GM23338 (cell line): ENCODE results near the gene DTWD1. TPM values are rescaled to one million over a fixed set of nuclear protein-coding genes. Genes with fewer than 3 reads are reported as not detected.

ENCODE experiments used
- ATAC-seq: fragments of 200-7000 bp; cut with Tn5 transposase; 3 replicates; pipeline ENCODE4 v1.9.1; 2020
- DNase-seq: peaks from one replicate; pipeline ENCODE4 v3.0.0-alpha.2; 2015; ENCODE audit warnings: low spot score
- H2AFZ ChIP-seq: fragments of 200-600 bp; sonication (generic); 2 replicates; pipeline ENCODE4 v1.8.0; 2016; ENCODE audit warnings: antibody characterized with exemption, mild to moderate bottlenecking, moderate library complexity
- H3F3A ChIP-seq: fragments of 200-600 bp; sonication (generic); replicated peaks from 2 replicates; pipeline ENCODE4 v1.8.0; 2017; ENCODE audit warnings: antibody characterized with exemption, mixed run types, low read depth
- H3K27ac ChIP-seq: fragments of 200-600 bp; sonication (generic); 2 replicates; pipeline ENCODE4 v1.6.1; 2016; ENCODE audit warnings: low read depth
- H3K27me3 ChIP-seq: fragments of 200-600 bp; sonication (generic); 2 replicates; pipeline ENCODE4 v1.8.0; 2016; ENCODE audit warnings: mild to moderate bottlenecking, mixed run types, moderate library complexity; ENCODE audit not compliant: insufficient read depth
- H3K36me3 ChIP-seq: fragments of 200-600 bp; sonication (generic); 2 replicates; pipeline ENCODE4 v1.8.0; 2016; ENCODE audit warnings: mild to moderate bottlenecking; ENCODE audit not compliant: insufficient read depth
- H3K4me1 ChIP-seq: fragments of 200-600 bp; sonication (generic); 2 replicates; pipeline ENCODE4 v1.8.0; 2016; ENCODE audit warnings: mild to moderate bottlenecking, moderate library complexity; ENCODE audit not compliant: insufficient read depth
- H3K4me2 ChIP-seq: fragments of 200-600 bp; sonication (generic); 2 replicates; pipeline ENCODE4 v1.7.1; 2017; ENCODE audit warnings: mixed run types
- H3K4me3 ChIP-seq: fragments of 200-600 bp; sonication (generic); 2 replicates; pipeline ENCODE4 v1.6.1; 2016; ENCODE audit warnings: mixed run types
- H3K79me2 ChIP-seq: fragments of 200-600 bp; sonication (generic); replicated peaks from 2 replicates; pipeline ENCODE4 v1.8.0; 2017; ENCODE audit warnings: mild to moderate bottlenecking; ENCODE audit not compliant: insufficient read depth
- H3K9me2 ChIP-seq: fragments of 200-600 bp; sonication (generic); 2 replicates; pipeline ENCODE4 v1.8.0; 2017; ENCODE audit not compliant: insufficient read depth
- H4K20me1 ChIP-seq: fragments of 200-600 bp; sonication (generic); replicated peaks from 2 replicates; pipeline ENCODE4 v1.8.0; 2017; ENCODE audit warnings: mild to moderate bottlenecking; ENCODE audit not compliant: insufficient read depth
- H3K27ac Mint-ChIP-seq: 2 replicates; pipeline ENCODE4 v1.8.0; 2020; ENCODE audit warnings: inconsistent platforms, mild to moderate bottlenecking, moderate library complexity, mixed read lengths
- H3K27me3 Mint-ChIP-seq: 3 replicates; pipeline ENCODE4 v1.8.0; 2022; ENCODE audit warnings: low read depth, mild to moderate bottlenecking, moderate library complexity, mixed read lengths, inconsistent platforms; ENCODE audit not compliant: insufficient read depth, poor library complexity
- H3K36me3 Mint-ChIP-seq: 3 replicates; pipeline ENCODE4 v1.8.0; 2021; ENCODE audit warnings: low read depth, mild to moderate bottlenecking, inconsistent platforms, moderate library complexity, mixed read lengths
- H3K4me1 Mint-ChIP-seq: 3 replicates; pipeline ENCODE4 v1.8.0; 2020; ENCODE audit warnings: mild to moderate bottlenecking, inconsistent platforms, mixed read lengths
- H3K4me3 Mint-ChIP-seq: 3 replicates; pipeline ENCODE4 v1.8.0; 2021; ENCODE audit warnings: moderate library complexity, mild to moderate bottlenecking, inconsistent platforms, mixed read lengths
- H3K9me3 Mint-ChIP-seq: 3 replicates; pipeline ENCODE4 v1.8.0; 2020; ENCODE audit warnings: moderate library complexity, mild to moderate bottlenecking, inconsistent platforms, mixed read lengths
- CREB1 ChIP-seq: fragments of 250-450 bp; sonication (Bioruptor Pico); IDR thresholded peaks from 2 replicates; pipeline ENCODE4 v1.5.0; 2020; ENCODE audit warnings: low read depth, mild to moderate bottlenecking, moderate library complexity
- CTCF ChIP-seq, 2 experiments: fragments of 200-600 bp in 1 of 2; sonication (generic) in 1 of 2; conservative IDR thresholded peaks; 2 replicates each; pipeline versions ENCODE4 v1.5.1 to v1.6.1; 2016 to 2017; ENCODE audit warnings: antibody characterized with exemption in 2 of 2, low read depth in 2 of 2, mild to moderate bottlenecking in 2 of 2, moderate library complexity in 1 of 2
- EZH2phosphoT487 ChIP-seq: fragments of 200-600 bp; sonication (generic); IDR thresholded peaks from one replicate; pipeline ENCODE4 v1.8.1; 2018; ENCODE audit warnings: antibody characterized with exemption; ENCODE audit not compliant: unreplicated experiment
- JUNB ChIP-seq: IDR thresholded peaks from one replicate; pipeline ENCODE4 v1.6.1; 2016; ENCODE audit warnings: antibody characterized with exemption; ENCODE audit not compliant: unreplicated experiment
- NANOG ChIP-seq: IDR thresholded peaks from 2 replicates; pipeline ENCODE4 v1.6.1; 2016; ENCODE audit warnings: antibody characterized with exemption, borderline replicate concordance
- REST ChIP-seq: IDR thresholded peaks from one replicate; pipeline ENCODE4 v1.6.1; 2018; ENCODE audit warnings: antibody characterized with exemption; ENCODE audit not compliant: unreplicated experiment
- STAT1 ChIP-seq: IDR thresholded peaks from one replicate; pipeline ENCODE4 v1.6.1; 2016; ENCODE audit warnings: antibody characterized with exemption; ENCODE audit not compliant: unreplicated experiment
- ZNF114 ChIP-seq: fragments of 250-450 bp; sonication (Bioruptor Pico); IDR thresholded peaks from 2 replicates; pipeline ENCODE4 v1.5.0; 2020; ENCODE audit warnings: mild to moderate bottlenecking, moderate library complexity
- ZNF462 ChIP-seq: fragments of 250-450 bp; sonication (Bioruptor Pico); IDR thresholded peaks from 2 replicates; pipeline ENCODE4 v1.5.0; 2020; ENCODE audit warnings: mild to moderate bottlenecking, moderate library complexity
- polyA plus RNA-seq: library from polyadenylated mRNA; unstranded; fragments of >200 nt; fragmentation: Nextera tagmentation; extraction: Ambion mirVana; gene quantifications from 2 replicates; pipeline ENCODE4 v1.2.1, GENCODE V29; 2016
- total RNA-seq: library from RNA; depleted of rRNA; stranded (reverse); fragments of >200 nt; shearing (Covaris generic); gene quantifications from 2 replicates; pipeline ENCODE4 v1.2.3, GENCODE V29; 2014

Gene DTWD1
- total and polyA plus RNA-seq, 2 experiments from 2014 or later, result 28.4 to 45.2 TPM

- TF ChIP-seq CREB1 (no peak), ZNF114 (no peak), JUNB (no peak)
These were observed 67.4 kb downstream of the DTWD1 start (continued) for GRCh38 chr15:49688135-49688790.

- Histone ChIP-seq H3K79me2 (no peaks in the 10 kb centered on the region), H3K27me3 (no peaks in the 10 kb centered on the region), H2AFZ (no peak overlapping the region), H3K4me2 (no peak overlapping the region), H3K9me2 (no peaks in the 10 kb centered on the region; the same call in 1 of the 2 replicates), H3K36me3 (no peaks in the 10 kb centered on the region), H3K27ac (no peak overlapping the region), H3K4me3 (no peak overlapping the region), H3F3A (no peaks in the 10 kb centered on the region), H3K4me1 (no peaks in the 10 kb centered on the region), H4K20me1 (no peaks in the 10 kb centered on the region)
- H3K4me1 Mint-ChIP-seq, result peaks cover 6% of the 10 kb centered on the region; the same call in 2 of the 3 replicates
- H3K4me3 Mint-ChIP-seq, result no peak overlapping the region
- no peaks in the 10 kb centered on the region for H3K27me3 Mint-ChIP-seq
- H3K9me3 Mint-ChIP-seq, result no peaks in the 10 kb centered on the region
- DNase-seq (no peak), ATAC-seq (no peak)
- H3K27ac Mint-ChIP-seq, result no peak overlapping the region
- no peak for TF ChIP-seq STAT1
- TF ChIP-seq JUNB, result no peak
- TF ChIP-seq NANOG, result no peak
- TF ChIP-seq ZNF462, result no peak
- TF ChIP-seq EZH2phosphoT487, result no peak
- TF ChIP-seq REST, result no peak
- TF ChIP-seq CTCF (conservative IDR thresholded peaks at IDR 0.05; ENCODE audit: low read depth in 2 of 2), result no peak
- no peaks in the 10 kb centered on the region for H3K36me3 Mint-ChIP-seq
These were observed 71.8 kb downstream of the DTWD1 start for GRCh38 chr15:49692514-49693090.
